ENCODE results near the gene FAM117A. TPM values are rescaled to one million over a fixed set of nuclear protein-coding genes. Genes with fewer than 3 reads are reported as not detected.

Gene FAM117A
- total and polyA plus RNA-seq, 11 donors: 5.2 to 18.5 (median 10.4) TPM

DNA sequence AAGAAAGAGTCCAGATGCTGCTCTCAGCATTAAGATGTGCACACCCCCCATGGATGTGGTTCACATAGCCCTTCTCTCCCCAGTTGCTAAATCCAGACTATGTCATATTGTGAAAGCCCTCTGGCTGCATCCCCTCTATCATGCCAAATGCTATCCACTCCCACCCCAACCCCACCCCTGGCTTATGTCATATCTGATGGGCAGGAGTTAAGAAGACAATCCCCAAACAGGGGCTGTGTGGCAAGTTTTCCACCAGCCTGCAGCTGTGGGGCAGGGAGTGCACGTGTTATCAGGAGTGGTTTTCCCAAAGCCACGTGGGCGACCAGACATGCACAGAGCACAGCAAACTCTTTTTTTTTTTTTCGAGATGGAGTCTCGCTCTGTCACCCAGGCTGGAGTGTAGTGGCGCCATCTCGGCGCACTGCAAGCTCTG, 10.0 kb downstream of the FAM117A start:
- WGBS, 4 donors: 44 to 57% (median 52%) methylated on average over 8 of the region's 8 CpGs
- Histone ChIP-seq H3K27me3 (no peaks in the 10 kb centered on the region), H3K27ac (peak overlapping the region in 5 of 12 donors; percentile 8 to 73 (median 37)), H3K4me3 (no peak overlapping the region), H3K36me3 (peaks cover 0 to 11% (median 0%) of the 10 kb centered on the region in 9 donors), H3K9me3 (no peaks in the 10 kb centered on the region), H3K4me1 (peaks cover 0 to 67% (median 34%) of the 10 kb centered on the region in 12 donors)
- TF ChIP-seq, protein P1, sequence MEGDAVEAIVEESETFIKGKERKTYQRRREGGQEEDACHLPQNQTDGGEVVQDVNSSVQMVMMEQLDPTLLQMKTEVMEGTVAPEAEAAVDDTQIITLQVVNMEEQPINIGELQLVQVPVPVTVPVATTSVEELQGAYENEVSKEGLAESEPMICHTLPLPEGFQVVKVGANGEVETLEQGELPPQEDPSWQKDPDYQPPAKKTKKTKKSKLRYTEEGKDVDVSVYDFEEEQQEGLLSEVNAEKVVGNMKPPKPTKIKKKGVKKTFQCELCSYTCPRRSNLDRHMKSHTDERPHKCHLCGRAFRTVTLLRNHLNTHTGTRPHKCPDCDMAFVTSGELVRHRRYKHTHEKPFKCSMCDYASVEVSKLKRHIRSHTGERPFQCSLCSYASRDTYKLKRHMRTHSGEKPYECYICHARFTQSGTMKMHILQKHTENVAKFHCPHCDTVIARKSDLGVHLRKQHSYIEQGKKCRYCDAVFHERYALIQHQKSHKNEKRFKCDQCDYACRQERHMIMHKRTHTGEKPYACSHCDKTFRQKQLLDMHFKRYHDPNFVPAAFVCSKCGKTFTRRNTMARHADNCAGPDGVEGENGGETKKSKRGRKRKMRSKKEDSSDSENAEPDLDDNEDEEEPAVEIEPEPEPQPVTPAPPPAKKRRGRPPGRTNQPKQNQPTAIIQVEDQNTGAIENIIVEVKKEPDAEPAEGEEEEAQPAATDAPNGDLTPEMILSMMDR (IDR thresholded peaks at IDR 0.05): no peak
- no peak for TF ChIP-seq POLR2A (IDR thresholded peaks at IDR 0.05)
- ATAC-seq (peak; percentile 24 to 88 (median 72)), DNase-seq (peak in 3 of 5 donors; percentile 41 to 84 (median 72))
- intact Hi-C loops (cut with DNase I): no loop called here

DNA sequence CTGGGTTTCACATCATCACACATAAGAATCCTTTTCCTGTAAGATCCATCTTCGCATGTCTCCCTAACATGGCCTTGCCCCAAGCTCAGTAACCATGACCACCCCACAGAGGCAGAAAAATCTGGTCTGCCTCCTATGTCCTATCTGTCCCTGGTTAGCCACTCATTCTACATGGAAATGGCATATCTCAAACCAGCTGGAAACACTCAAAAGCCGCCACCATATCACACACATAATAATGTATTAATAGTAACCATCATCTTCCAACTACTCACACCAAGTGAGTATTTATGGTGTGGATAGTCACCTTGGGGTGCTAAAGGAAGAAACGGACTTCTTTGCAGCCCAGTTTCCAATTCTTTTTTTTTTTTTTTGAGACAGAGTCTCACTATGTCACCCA, 11.4 kb downstream of the FAM117A start:
- peaks cover 0 to 75% (median 32%) of the 10 kb centered on the region in 12 donors for H3K4me1 ChIP-seq
- H3K36me3 ChIP-seq: peaks cover 0 to 6% (median 0%) of the 10 kb centered on the region in 9 donors
- H3K4me3 ChIP-seq: no peak overlapping the region
- no peaks in the 10 kb centered on the region for H3K9me3 ChIP-seq
- 57 to 65% (median 63%) methylated on average over 3 of the region's 3 CpGs for WGBS, 4 donors
- ATAC-seq (peak; percentile 8 to 68 (median 58)), DNase-seq (no peak)
- intact Hi-C loops (cut with DNase I): no loop called here
- peak overlapping the region in 9 of 12 donors; percentile 13 to 73 (median 51) for H3K27ac ChIP-seq
- TF ChIP-seq, protein P1 (IDR thresholded peaks at IDR 0.05): no peak
- no peak for TF ChIP-seq POLR2A (IDR thresholded peaks at IDR 0.05)
- H3K27me3 ChIP-seq: no peaks in the 10 kb centered on the region

DNA sequence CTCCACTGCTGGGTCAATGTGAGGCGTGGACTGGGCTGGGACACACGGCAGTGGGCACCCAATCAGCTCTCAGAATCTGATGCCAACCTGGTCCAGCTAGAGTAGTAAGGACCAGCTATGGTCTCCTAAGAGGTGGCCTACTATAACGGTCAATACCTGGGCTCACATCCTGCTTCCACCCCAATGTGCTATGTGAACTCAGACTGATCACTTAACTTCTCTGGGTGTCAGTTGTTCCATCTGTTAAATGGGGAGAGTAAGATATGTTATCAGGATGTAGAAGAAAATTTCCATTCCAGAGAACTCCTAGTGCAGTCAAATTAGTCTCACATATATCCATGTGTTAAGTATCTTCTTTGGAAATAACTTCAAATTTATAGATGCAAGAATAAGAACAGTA, 14.2 kb downstream of the FAM117A start:
- DNase-seq: no peak
- no peak for ATAC-seq
- TF ChIP-seq POLR2A (IDR thresholded peaks at IDR 0.05): no peak
- TF ChIP-seq, protein P1 (IDR thresholded peaks at IDR 0.05): no peak
- H3K4me3 ChIP-seq: no peak overlapping the region
- H3K27me3 ChIP-seq: no peaks in the 10 kb centered on the region
- WGBS, 4 donors: 91 to 96% (median 94%) methylated on average over 3 of the region's 3 CpGs
- H3K4me1 ChIP-seq: peaks cover 0 to 79% (median 30%) of the 10 kb centered on the region in 12 donors
- H3K27ac ChIP-seq: peak overlapping the region in 1 of 12 donors; percentile 76
- intact Hi-C loops (cut with DNase I): no loop called here
- no peaks in the 10 kb centered on the region for H3K9me3 ChIP-seq
- peaks cover 0 to 6% (median 0%) of the 10 kb centered on the region in 9 donors for H3K36me3 ChIP-seq

DNA sequence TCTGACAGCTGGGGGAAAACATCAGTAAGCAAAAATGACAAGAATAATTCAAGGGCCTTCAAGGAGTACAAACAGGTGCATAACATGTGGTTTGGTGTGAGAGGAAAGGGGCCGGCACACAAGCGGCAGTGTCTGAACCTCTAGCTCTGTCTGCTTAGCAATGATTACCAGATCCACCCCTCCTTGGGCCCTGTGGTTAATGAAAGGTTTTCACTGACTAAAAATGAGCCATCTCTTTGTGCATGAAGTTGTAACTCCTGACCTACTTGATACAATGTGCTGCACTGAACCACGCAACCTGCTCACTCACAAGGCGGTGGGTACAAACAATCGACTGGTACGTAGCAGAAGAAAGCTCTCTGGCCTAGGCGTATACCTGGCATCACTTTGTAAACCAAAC, 15.1 kb downstream of the FAM117A start:
- TF ChIP-seq POLR2A (IDR thresholded peaks at IDR 0.05): no peak
- TF ChIP-seq, protein P1 (IDR thresholded peaks at IDR 0.05): no peak
- Histone ChIP-seq H3K27ac (peak overlapping the region in 1 of 12 donors; percentile 76), H3K27me3 (no peaks in the 10 kb centered on the region), H3K4me1 (peaks cover 0 to 79% (median 26%) of the 10 kb centered on the region in 12 donors), H3K4me3 (no peak overlapping the region), H3K36me3 (peaks cover 0 to 6% (median 0%) of the 10 kb centered on the region in 9 donors), H3K9me3 (no peaks in the 10 kb centered on the region)
- DNase-seq (no peak), ATAC-seq (no peak)
- WGBS, 4 donors: 80 to 98% (median 96%) methylated on average over 7 of the region's 7 CpGs
- intact Hi-C loops (cut with DNase I): no loop called here
